GM12878 (cell line): ENCODE measurements around the gene RNF186. TPM values are rescaled to one million over a fixed set of nuclear protein-coding genes. Genes with fewer than 3 reads are reported as not detected.

Experiments
- ATAC-seq: fragments of 200-7000 bp; cut with Tn5 transposase; 3 replicates; pipeline ENCODE4 v1.9.1; 2020; ENCODE audit warnings: mild to moderate bottlenecking, moderate library complexity
- BruUV-seq: library from RNA; stranded (reverse); fragments of 400-500 nt; replicated peaks from 2 replicates; lab custom pipeline; 2021; lab: Mats Ljungman, UMichigan
- CTCF ChIA-PET: fragments of 300-600 bp; sonication (Branson Sonifier 250); formaldehyde crosslinking; extraction: SDS; loops from one replicate; lab custom pipeline; 2021; ENCODE audit warnings: inconsistent platforms; lab: Yijun Ruan, JAX
- POLR2A ChIA-PET: fragments of 350-600 bp; formaldehyde crosslinking; extraction: SDS; loops from one replicate; lab custom pipeline; 2021; ENCODE audit warnings: inconsistent platforms; lab: Charles Lee
- RAD21 ChIA-PET: fragments of 300-600 bp; sonication (Branson Sonifier 250); formaldehyde crosslinking; loops from one replicate; lab custom pipeline; 2023; ENCODE audit warnings: antibody characterized with exemption; ENCODE audit not compliant: unreplicated experiment; lab: Charles Lee
- SMC1A ChIA-PET: fragments of 300-600 bp; sonication (Branson Sonifier 250); formaldehyde crosslinking; loops from one replicate; lab custom pipeline; 2023; ENCODE audit not compliant: unreplicated experiment, uncharacterized antibody; lab: Charles Lee
- DNase-seq: peaks from one replicate; pipeline ENCODE4 v3.0.0-alpha.2; 2011; ENCODE audit warnings: low read depth, low spot score
- FAIRE-seq: peaks from 3 replicates; lab custom pipeline; 2011; peaks lifted over from hg19 to GRCh38; lab: Jason Lieb, UNC
- H2AFZ ChIP-seq: 2 replicates; pipeline ENCODE4 v1.6.0; 2011; ENCODE audit warnings: low read depth, low read length, control low read depth; ENCODE audit not compliant: control insufficient read depth
- H3K27ac ChIP-seq: 2 replicates; pipeline ENCODE4 v1.5.1; 2011; ENCODE audit warnings: control low read depth; ENCODE audit not compliant: control insufficient read depth, insufficient read depth
- H3K27me3 ChIP-seq, 2 experiments: replicated peaks in 1 of 2; 2 replicates each; pipeline versions ENCODE4 v1.6.0 to v1.6.1; 2011; ENCODE audit warnings: low read length in 1 of 2; ENCODE audit not compliant: control insufficient read depth in 2 of 2, insufficient read depth in 2 of 2
- H3K36me3 ChIP-seq, 2 experiments: 2 replicates each; pipeline ENCODE4 v1.5.1; 2011; ENCODE audit warnings: low read length in 1 of 2; ENCODE audit not compliant: control insufficient read depth in 2 of 2, insufficient read depth in 2 of 2
- H3K4me1 ChIP-seq: 2 replicates; pipeline ENCODE4 v1.6.1; 2011; ENCODE audit warnings: mild to moderate bottlenecking, low read length, moderate library complexity, mixed read lengths; ENCODE audit not compliant: control insufficient read depth, insufficient read depth
- H3K4me2 ChIP-seq: 2 replicates; pipeline ENCODE4 v1.6.0; 2011; ENCODE audit warnings: control low read depth; ENCODE audit not compliant: control insufficient read depth, insufficient read depth
- H3K4me3 ChIP-seq: fragments of 200-600 bp; sonication (generic); 2 replicates; pipeline ENCODE4 v1.5.1; 2016
- H3K79me2 ChIP-seq: 2 replicates; pipeline ENCODE4 v1.6.0; 2011; ENCODE audit warnings: low read length; ENCODE audit not compliant: control insufficient read depth, insufficient read depth
- H3K9ac ChIP-seq: 2 replicates; pipeline ENCODE4 v1.8.0; 2011; ENCODE audit warnings: low read length, control low read depth, mixed read lengths; ENCODE audit not compliant: control insufficient read depth, insufficient read depth
- H3K9me3 ChIP-seq: replicated peaks from 3 replicates; pipeline ENCODE4 v1.5.1; 2011; ENCODE audit warnings: mild to moderate bottlenecking, low read length; ENCODE audit not compliant: control insufficient read depth, insufficient read depth
- H4K20me1 ChIP-seq: 2 replicates; pipeline ENCODE4 v1.6.0; 2011; ENCODE audit not compliant: control insufficient read depth, insufficient read depth
- ESRRA ChIP-seq: IDR thresholded peaks from 2 replicates; pipeline ENCODE4 v1.6.1; 2012; ENCODE audit warnings: mild to moderate bottlenecking, low read length, improper control_type of control experiment
- MLLT1 ChIP-seq: fragments of 450-650 bp; IDR thresholded peaks from 2 replicates; pipeline ENCODE4 v1.6.1; 2016; ENCODE audit warnings: mild to moderate bottlenecking
- MTA2 ChIP-seq: fragments of 450-650 bp; IDR thresholded peaks from 2 replicates; pipeline ENCODE4 v1.6.1; 2016; ENCODE audit warnings: low read depth, mild to moderate bottlenecking, moderate library complexity
- NRF1 ChIP-seq: conservative IDR thresholded peaks from 2 replicates; pipeline ENCODE4 v1.6.1; 2011; ENCODE audit warnings: mild to moderate bottlenecking, low read depth, low read length, improper control_type of control experiment
- SIN3A ChIP-seq: IDR thresholded peaks from 2 replicates; pipeline ENCODE4 v1.6.1; 2012; ENCODE audit warnings: low read depth, low read length, improper control_type of control experiment
- SMAD5 ChIP-seq: IDR thresholded peaks from 2 replicates; pipeline ENCODE4 v1.6.1; 2016; ENCODE audit warnings: antibody characterized with exemption, low read depth
- SP1 ChIP-seq: IDR thresholded peaks from one replicate; pipeline ENCODE4 v1.6.1; 2011; ENCODE audit warnings: low read depth, low read length
- USF1 ChIP-seq: IDR thresholded peaks from 2 replicates; pipeline ENCODE4 v1.6.1; 2011; ENCODE audit warnings: borderline replicate concordance, low read depth, mild to moderate bottlenecking, moderate library complexity, mixed read lengths, low read length; ENCODE audit not compliant: insufficient read depth; ENCODE audit errors: extremely low read length
- WRNIP1 ChIP-seq: IDR thresholded peaks from 2 replicates; pipeline ENCODE4 v1.6.1; 2011; ENCODE audit warnings: low read depth, low read length, improper control_type of control experiment, borderline replicate concordance
- ZBTB11 ChIP-seq: fragments of 450-650 bp; formaldehyde crosslinking; IDR thresholded peaks from 2 replicates; pipeline ENCODE4 v1.5.0; 2022; ENCODE audit warnings: mild to moderate bottlenecking, missing genetic modification characterization
- WGBS: methylation state at CpG from one replicate; pipeline ENCODE4 v1.1.6; 2016; ENCODE audit warnings: low lambda C conversion rate; ENCODE audit not compliant: insufficient replicate concordance, insufficient coverage; ENCODE audit errors: missing lambda C conversion rate; 5-methylcytosine and 5-hydroxymethylcytosine counted together
- in situ Hi-C: fragments of 300-500 bp; cut with MboI; formaldehyde crosslinking; loops from 9 replicates; pipeline ENCODE4 v1.14.3; 2018; ENCODE audit warnings: mixed read lengths
- intact Hi-C: fragments of 100-400 bp; cut with micrococcal nuclease; formaldehyde crosslinking; loops from one replicate; pipeline ENCODE4 v1.14.2; 2022; ENCODE audit not compliant: unreplicated experiment
- polyA plus RNA-seq, 11 experiments: library from polyadenylated mRNA; depleted of rRNA in 4 of 11; unstranded in 6 of 11; stranded (reverse) in 5 of 11; fragments of >200 nt; fragmentation: Nextera tagmentation in 4 of 11; fragmentation: Illumina TruSeq in 1 of 11; extraction: Ambion mirVana in 4 of 11; extraction: Trizol in 1 of 11; gene quantifications; 1 replicate in 1 of 11; 2 replicates in 10 of 11; pipeline versions ENCODE4 v1.2.1 to v1.2.3, GENCODE V29; 2011 to 2016; ENCODE audit warnings: inconsistent platforms in 2 of 11, missing spikeins in 2 of 11, low read depth in 1 of 11
- total RNA-seq, 4 experiments: library from RNA; depleted of rRNA in 3 of 4; stranded (reverse); fragments of >200 nt in 3 of 4; fragmentation: Illumina TruSeq in 1 of 4; extraction: Trizol in 1 of 4; gene quantifications; 2 replicates each; pipeline versions ENCODE4 v1.2.1 to v1.2.3, GENCODE V29; 2013 to 2021
- TF ChIP-seq, protein P1 (sequence below): IDR thresholded peaks from 2 replicates; pipeline ENCODE4 v1.6.1; 2011; ENCODE audit warnings: mild to moderate bottlenecking, low read depth, low read length, moderate library complexity; ENCODE audit not compliant: insufficient replicate concordance

Gene RNF186
- total and polyA plus RNA-seq, 10 of the 15 experiments (the other 5 are each of a cell fraction or from before 2014, with no cell fraction given): not detected

DNA sequence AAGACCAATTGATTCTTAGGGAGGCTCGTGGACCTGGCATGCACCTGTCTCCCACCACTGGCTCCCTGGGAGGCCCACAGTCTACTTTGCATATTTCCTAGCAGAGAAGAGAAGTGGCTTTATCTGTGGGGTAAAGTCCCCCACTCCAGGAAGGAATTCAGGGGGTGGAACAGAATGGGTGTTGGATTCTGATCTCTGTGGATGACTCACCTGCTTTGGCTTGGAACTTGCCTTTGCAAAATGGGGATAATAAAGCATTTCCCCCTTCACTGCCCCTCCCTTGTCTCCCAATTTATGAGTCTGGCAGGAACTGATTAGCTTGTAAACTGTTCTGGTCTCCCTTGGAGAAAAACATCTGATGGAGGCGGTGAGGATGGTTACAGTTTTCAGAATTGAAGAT, 46.0 kb upstream of the RNF186 start:
- TF ChIP-seq ESRRA: no peak
- no peak for TF ChIP-seq NRF1
- TF ChIP-seq USF1: no peak
- TF ChIP-seq, protein P1, sequence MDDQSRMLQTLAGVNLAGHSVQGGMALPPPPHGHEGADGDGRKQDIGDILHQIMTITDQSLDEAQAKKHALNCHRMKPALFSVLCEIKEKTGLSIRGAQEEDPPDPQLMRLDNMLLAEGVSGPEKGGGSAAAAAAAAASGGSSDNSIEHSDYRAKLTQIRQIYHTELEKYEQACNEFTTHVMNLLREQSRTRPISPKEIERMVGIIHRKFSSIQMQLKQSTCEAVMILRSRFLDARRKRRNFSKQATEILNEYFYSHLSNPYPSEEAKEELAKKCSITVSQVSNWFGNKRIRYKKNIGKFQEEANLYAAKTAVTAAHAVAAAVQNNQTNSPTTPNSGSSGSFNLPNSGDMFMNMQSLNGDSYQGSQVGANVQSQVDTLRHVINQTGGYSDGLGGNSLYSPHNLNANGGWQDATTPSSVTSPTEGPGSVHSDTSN: no peak
- no peak for TF ChIP-seq MLLT1
- no peak for TF ChIP-seq WRNIP1
- TF ChIP-seq ZBTB11 (CRISPR knock-in tag): no peak
- no peak for TF ChIP-seq MTA2
- TF ChIP-seq SP1: no peak
- TF ChIP-seq SMAD5: no peak
- no peak for TF ChIP-seq SIN3A
- H3K4me1 ChIP-seq: no peaks in the 10 kb centered on the region
- no peak overlapping the region for H2AFZ ChIP-seq
- H3K4me3 ChIP-seq: no peak overlapping the region
- H3K4me2 ChIP-seq: no peak overlapping the region
- H3K79me2 ChIP-seq: no peaks in the 10 kb centered on the region
- ChIA-PET POLR2A (no interaction called here), RAD21 (no interaction called here), CTCF (interaction anchor here (1.1 kb wide), 1 partner anchor 50 kb away, joined by 3 read pairs; no protein-coding TSS in a partner anchor), SMC1A (interaction anchor here (1.3 kb wide), 1 partner anchor 9 kb away, joined by 3 read pairs; no protein-coding TSS in a partner anchor)
- no peaks in the 10 kb centered on the region; the same call in 1 of the 3 replicates for H3K9me3 ChIP-seq
- H4K20me1 ChIP-seq: no peaks in the 10 kb centered on the region
- WGBS: 36% methylated on average over 2 of the region's 2 CpGs
- H3K36me3 ChIP-seq: no peaks in the 10 kb centered on the region
- DNase-seq: no peak
- no peak overlapping the region for H3K27ac ChIP-seq
- intact Hi-C loops (no loop called here), in situ Hi-C loops (no loop called here)
- no peak for FAIRE-seq
- H3K27me3 ChIP-seq: no peaks in the 10 kb centered on the region; a peak in 1 of 4 replicates
- BruUV-seq: no TSS peak
- no peak overlapping the region for H3K9ac ChIP-seq
- no peak for ATAC-seq
